ENCODE measurements around the gene CDC42EP2. TPM values are rescaled to one million over a fixed set of nuclear protein-coding genes. Genes with fewer than 3 reads are reported as not detected.

CDC42EP2 gene
- total and polyA plus RNA-seq, 2 of the 13 experiments (the other 11 are each of a cell fraction or from before 2014, with no cell fraction given): 2.3 to 7.1 TPM

- TF ChIP-seq, protein P1, sequence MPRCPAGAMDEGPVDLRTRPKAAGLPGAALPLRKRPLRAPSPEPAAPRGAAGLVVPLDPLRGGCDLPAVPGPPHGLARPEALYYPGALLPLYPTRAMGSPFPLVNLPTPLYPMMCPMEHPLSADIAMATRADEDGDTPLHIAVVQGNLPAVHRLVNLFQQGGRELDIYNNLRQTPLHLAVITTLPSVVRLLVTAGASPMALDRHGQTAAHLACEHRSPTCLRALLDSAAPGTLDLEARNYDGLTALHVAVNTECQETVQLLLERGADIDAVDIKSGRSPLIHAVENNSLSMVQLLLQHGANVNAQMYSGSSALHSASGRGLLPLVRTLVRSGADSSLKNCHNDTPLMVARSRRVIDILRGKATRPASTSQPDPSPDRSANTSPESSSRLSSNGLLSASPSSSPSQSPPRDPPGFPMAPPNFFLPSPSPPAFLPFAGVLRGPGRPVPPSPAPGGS (CRISPR knock-in tag; IDR thresholded peaks at IDR 0.05): no peak; the same call in 1 of the 2 replicates
- TF ChIP-seq SKI (IDR thresholded peaks at IDR 0.05; ENCODE audit: partially characterized antibody) (no peak), RERE (CRISPR knock-in tag; IDR thresholded peaks at IDR 0.05; ENCODE audit: low read depth) (no peak), MXI1 (IDR thresholded peaks at IDR 0.05; ENCODE audit: borderline replicate concordance, low read depth, low read length) (peak; percentile 70; the same call in 2 of the 3 replicates), BHLHE40 (IDR thresholded peaks at IDR 0.05; ENCODE audit: low read length) (no peak), KLF13 (CRISPR knock-in tag; IDR thresholded peaks at IDR 0.05) (no peak), DMTF1 (CRISPR knock-in tag; IDR thresholded peaks at IDR 0.05) (no peak), ZSCAN20 (CRISPR knock-in tag; IDR thresholded peaks at IDR 0.05; ENCODE audit: borderline replicate concordance) (no peak), FOXM1 (CRISPR knock-in tag; IDR thresholded peaks at IDR 0.05) (no peak), ZNF841 (CRISPR knock-in tag; IDR thresholded peaks at IDR 0.05; ENCODE audit: borderline replicate concordance) (no peak), SP1 (IDR thresholded peaks at IDR 0.05) (no peak), SP1 (CRISPR knock-in tag; IDR thresholded peaks at IDR 0.05) (no peak), MLX (CRISPR knock-in tag; IDR thresholded peaks at IDR 0.05) (no peak), ZNF234 (CRISPR knock-in tag; conservative IDR thresholded peaks at IDR 0.05) (peak; percentile 83; the same call in 1 of the 2 replicates), ZNF691 (CRISPR knock-in tag; IDR thresholded peaks at IDR 0.05; ENCODE audit: borderline replicate concordance, low read depth) (peak; percentile 23; the same call in 1 of the 2 replicates)
- TF ChIP-seq, protein P2, sequence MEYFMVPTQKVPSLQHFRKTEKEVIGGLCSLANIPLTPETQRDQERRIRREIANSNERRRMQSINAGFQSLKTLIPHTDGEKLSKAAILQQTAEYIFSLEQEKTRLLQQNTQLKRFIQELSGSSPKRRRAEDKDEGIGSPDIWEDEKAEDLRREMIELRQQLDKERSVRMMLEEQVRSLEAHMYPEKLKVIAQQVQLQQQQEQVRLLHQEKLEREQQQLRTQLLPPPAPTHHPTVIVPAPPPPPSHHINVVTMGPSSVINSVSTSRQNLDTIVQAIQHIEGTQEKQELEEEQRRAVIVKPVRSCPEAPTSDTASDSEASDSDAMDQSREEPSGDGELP (IDR thresholded peaks at IDR 0.05; ENCODE audit: borderline replicate concordance, low read depth): peak; percentile 9; the same call in 1 of the 2 replicates
Observed at GRCh38 chr11:65315204-65315865, 669 bp downstream of the CDC42EP2 start (continued).
